ENCODE results near the gene MTFP1.

MTFP1 gene

GRCh38 chr22:30426388-30427353, 1.1 kb downstream of the MTFP1 start:
- no peak for DNase-seq (ENCODE audit: low read depth)
- TF ChIP-seq, protein P1, sequence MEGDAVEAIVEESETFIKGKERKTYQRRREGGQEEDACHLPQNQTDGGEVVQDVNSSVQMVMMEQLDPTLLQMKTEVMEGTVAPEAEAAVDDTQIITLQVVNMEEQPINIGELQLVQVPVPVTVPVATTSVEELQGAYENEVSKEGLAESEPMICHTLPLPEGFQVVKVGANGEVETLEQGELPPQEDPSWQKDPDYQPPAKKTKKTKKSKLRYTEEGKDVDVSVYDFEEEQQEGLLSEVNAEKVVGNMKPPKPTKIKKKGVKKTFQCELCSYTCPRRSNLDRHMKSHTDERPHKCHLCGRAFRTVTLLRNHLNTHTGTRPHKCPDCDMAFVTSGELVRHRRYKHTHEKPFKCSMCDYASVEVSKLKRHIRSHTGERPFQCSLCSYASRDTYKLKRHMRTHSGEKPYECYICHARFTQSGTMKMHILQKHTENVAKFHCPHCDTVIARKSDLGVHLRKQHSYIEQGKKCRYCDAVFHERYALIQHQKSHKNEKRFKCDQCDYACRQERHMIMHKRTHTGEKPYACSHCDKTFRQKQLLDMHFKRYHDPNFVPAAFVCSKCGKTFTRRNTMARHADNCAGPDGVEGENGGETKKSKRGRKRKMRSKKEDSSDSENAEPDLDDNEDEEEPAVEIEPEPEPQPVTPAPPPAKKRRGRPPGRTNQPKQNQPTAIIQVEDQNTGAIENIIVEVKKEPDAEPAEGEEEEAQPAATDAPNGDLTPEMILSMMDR (IDR thresholded peaks at IDR 0.05; ENCODE audit: control insufficient read depth, insufficient read depth, low read depth, low read length, missing control alignments): peak; percentile 83
- H3K4me3 ChIP-seq (ENCODE audit: control insufficient read depth, low read depth, low read length): peak overlapping the region; percentile 62

DNA sequence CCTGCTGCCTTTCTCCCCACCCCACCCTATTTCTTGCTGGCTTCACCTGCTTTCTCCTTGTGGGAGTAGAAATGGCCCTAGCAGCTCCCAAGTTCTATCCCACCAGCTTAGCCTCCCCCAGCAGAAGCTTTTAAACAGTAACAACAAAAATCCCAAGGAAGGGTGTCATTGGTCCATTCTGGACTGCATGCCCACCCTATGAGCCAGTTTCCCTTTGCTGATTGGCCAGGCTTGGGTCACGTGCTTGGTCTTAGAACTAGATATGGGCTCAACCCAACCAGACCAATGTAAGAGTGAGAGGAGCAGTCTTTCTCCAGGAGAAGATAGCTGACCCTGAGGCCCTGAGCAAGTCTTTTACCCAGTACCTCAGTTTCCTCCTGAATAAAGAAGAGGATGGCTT, 2.3 kb downstream of the MTFP1 start:
- H3K4me3 ChIP-seq (ENCODE audit: control insufficient read depth, low read depth, low read length): no peak overlapping the region
- TF ChIP-seq, protein P1 (IDR thresholded peaks at IDR 0.05; ENCODE audit: control insufficient read depth, insufficient read depth, low read depth, low read length, missing control alignments): no peak
- no peak for DNase-seq (ENCODE audit: low read depth)

GRCh38 chr22:30429887-30430286, 4.3 kb downstream of the MTFP1 start:
- TF ChIP-seq, protein P1 (IDR thresholded peaks at IDR 0.05; ENCODE audit: control insufficient read depth, insufficient read depth, low read depth, low read length, missing control alignments): no peak
- no peak for DNase-seq (ENCODE audit: low read depth)
- H3K4me3 ChIP-seq (ENCODE audit: control insufficient read depth, low read depth, low read length): no peak overlapping the region

DNA sequence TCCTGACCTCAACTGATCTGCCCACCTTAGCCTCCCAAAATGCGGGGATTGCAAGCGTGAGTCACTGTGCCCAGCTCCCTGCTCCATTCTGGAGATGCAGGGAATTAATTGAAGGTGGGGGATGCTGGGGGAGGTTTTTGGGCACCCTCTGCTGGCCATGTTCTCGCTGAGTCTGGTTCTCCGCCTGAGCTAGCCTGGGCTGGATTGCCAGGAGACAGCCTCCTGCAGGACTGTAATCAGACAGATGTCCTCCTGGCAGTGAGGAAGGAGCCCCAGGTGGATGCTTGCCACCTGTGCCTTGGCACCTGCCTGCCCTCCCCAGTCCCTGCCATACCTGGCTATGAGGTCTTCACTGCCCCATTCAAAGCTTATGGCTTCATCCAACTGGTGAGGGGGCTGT, 5.4 kb downstream of the MTFP1 start:
- TF ChIP-seq, protein P1 (IDR thresholded peaks at IDR 0.05; ENCODE audit: control insufficient read depth, insufficient read depth, low read depth, low read length, missing control alignments): no peak

GRCh38 chr22:30432096-30432495, 6.5 kb downstream of the MTFP1 start:
- H3K4me3 ChIP-seq (ENCODE audit: control insufficient read depth, low read depth, low read length): no peak overlapping the region
- TF ChIP-seq, protein P1 (IDR thresholded peaks at IDR 0.05; ENCODE audit: control insufficient read depth, insufficient read depth, low read depth, low read length, missing control alignments): no peak
- no peak for DNase-seq (ENCODE audit: low read depth)

More for the DNA sequence above, 5.4 kb downstream of the MTFP1 start:
- no peak overlapping the region for H3K4me3 ChIP-seq (ENCODE audit: control insufficient read depth, low read depth, low read length)
- DNase-seq (ENCODE audit: low read depth): no peak

DNA sequence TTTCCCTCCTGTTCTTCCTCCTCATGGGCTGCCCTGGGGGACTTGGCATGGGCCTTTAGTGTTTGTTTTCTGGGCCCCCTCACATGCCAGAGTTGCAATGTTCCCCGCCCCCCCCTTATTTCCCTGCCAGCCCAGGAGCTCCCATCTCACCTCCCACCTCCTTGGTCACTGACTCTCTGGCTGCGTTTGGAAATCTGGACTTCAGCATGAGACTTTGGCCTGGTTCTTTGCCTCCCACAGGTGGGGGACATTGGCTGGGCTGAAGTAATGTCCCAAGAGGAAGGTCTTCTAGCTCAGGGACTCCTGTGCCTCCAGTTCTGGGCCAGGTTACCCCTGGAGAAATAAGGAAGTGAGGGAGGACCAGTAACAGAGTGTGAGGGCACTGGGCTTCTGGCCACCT, 7.0 kb downstream of the MTFP1 start:
- H3K4me3 ChIP-seq (ENCODE audit: control insufficient read depth, low read depth, low read length): no peak overlapping the region
- no peak for DNase-seq (ENCODE audit: low read depth)
- TF ChIP-seq, protein P1 (IDR thresholded peaks at IDR 0.05; ENCODE audit: control insufficient read depth, insufficient read depth, low read depth, low read length, missing control alignments): no peak
